ENCODE data around the gene KNDC1.

GRCh38 chr10:133207041-133207600, 47.1 kb downstream of the KNDC1 start:
- no peak for TF ChIP-seq CTCF (IDR thresholded peaks at IDR 0.05)
- no peak for TF ChIP-seq EP300 (IDR thresholded peaks at IDR 0.05)
